Immature natural killer cell (primary cell): Measurements from ENCODE around the gene MEGF9. TPM values are rescaled to one million over a fixed set of nuclear protein-coding genes. Genes with fewer than 3 reads are reported as not detected.

Experiments used
- DNase-seq, 3 donors: peaks; one replicate each; pipeline ENCODE4 v3.0.0; 2022; ENCODE audit warnings: mixed read lengths in 1 of 3
- H3K27ac Mint-ChIP-seq, 6 donors: one replicate each; pipeline ENCODE4 v1.8.0; 2020; ENCODE audit warnings: mixed read lengths in 6 of 6, mild to moderate bottlenecking in 5 of 6, inconsistent platforms in 4 of 6, moderate library complexity in 3 of 6
- H3K27me3 Mint-ChIP-seq, 3 donors: one replicate each; pipeline ENCODE4 v1.8.0; 2020 to 2021; ENCODE audit warnings: low read depth in 3 of 3, mild to moderate bottlenecking in 3 of 3, mixed read lengths in 3 of 3, moderate library complexity in 3 of 3, inconsistent platforms in 1 of 3
- H3K36me3 Mint-ChIP-seq, 3 donors: one replicate each; pipeline ENCODE4 v1.8.0; 2020; ENCODE audit warnings: mixed read lengths in 3 of 3, inconsistent platforms in 2 of 3, mild to moderate bottlenecking in 2 of 3
- H3K4me1 Mint-ChIP-seq, 2 donors: one replicate each; pipeline ENCODE4 v1.8.0; 2020; ENCODE audit warnings: inconsistent platforms in 2 of 2, mild to moderate bottlenecking in 2 of 2, mixed read lengths in 2 of 2, moderate library complexity in 1 of 2
- H3K4me3 Mint-ChIP-seq, 5 donors: one replicate each; pipeline ENCODE4 v1.8.0; 2020; ENCODE audit warnings: mild to moderate bottlenecking in 5 of 5, mixed read lengths in 5 of 5, inconsistent platforms in 3 of 5, moderate library complexity in 3 of 5
- H3K9me3 Mint-ChIP-seq, 6 donors: one replicate each; pipeline ENCODE4 v1.8.0; 2020; ENCODE audit warnings: mild to moderate bottlenecking in 6 of 6, mixed read lengths in 6 of 6, inconsistent platforms in 4 of 6, moderate library complexity in 3 of 6
- polyA plus RNA-seq, 3 donors: library from polyadenylated mRNA; unstranded; fragments of 300-500 nt; fragmentation: Illumina TruSeq; gene quantifications; one replicate each; pipeline ENCODE4 v1.2.3, GENCODE V29; 2021

MEGF9 gene
- polyA plus RNA-seq, 3 donors from 2014 or later: 10.0 to 13.3 (median 11.2) TPM

DNA sequence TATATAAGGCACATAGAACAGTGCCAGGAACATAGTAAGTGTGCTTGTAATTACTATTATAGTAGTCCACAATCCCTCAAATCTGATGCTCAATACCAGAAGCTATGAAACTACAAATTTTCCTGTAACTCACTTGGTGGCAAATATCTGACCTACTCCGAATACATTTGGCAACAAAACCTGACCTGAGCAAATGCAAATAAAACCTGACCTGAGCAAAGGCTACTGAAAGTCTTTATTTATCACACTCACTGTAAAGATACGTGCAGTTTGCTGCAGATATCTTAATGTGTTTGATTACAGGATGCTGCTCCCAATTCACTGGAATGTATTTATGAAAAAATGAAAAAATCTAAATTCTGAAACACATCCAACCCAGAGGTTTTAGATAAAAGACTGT is 7.1 kb downstream of the MEGF9 start:
- Mint-ChIP-seq H3K9me3 (no peaks in the 10 kb centered on the region), H3K27ac (no peak overlapping the region), H3K4me1 (peaks cover 32 to 43% of the 10 kb centered on the region in 2 donors), H3K27me3 (peaks cover 3 to 10% (median 5%) of the 10 kb centered on the region in 3 donors), H3K36me3 (peaks cover 0 to 4% (median 0%) of the 10 kb centered on the region in 3 donors), H3K4me3 (no peak overlapping the region)
- no peak for DNase-seq

DNA sequence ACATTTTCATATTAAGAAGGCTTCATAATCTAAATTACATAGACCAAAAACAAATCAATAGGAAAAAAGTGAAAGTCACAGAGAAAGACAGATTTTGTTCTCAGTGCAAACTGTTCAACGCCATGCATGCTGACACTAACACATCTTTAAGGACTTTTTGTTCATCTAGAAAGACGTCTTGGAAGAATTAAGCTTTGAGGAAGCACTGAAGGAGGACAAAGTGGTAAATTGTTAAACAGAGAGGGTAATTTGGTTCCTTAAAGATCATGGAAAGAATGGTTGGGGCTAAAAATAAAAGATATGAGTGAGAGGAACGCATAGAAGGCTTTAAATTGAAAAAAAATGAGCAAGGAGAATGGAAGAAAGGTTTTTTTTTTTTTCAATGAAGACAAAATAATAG is 9.1 kb downstream of the MEGF9 start:
- Mint-ChIP-seq H3K27ac (no peak overlapping the region), H3K4me3 (no peak overlapping the region)

DNA sequence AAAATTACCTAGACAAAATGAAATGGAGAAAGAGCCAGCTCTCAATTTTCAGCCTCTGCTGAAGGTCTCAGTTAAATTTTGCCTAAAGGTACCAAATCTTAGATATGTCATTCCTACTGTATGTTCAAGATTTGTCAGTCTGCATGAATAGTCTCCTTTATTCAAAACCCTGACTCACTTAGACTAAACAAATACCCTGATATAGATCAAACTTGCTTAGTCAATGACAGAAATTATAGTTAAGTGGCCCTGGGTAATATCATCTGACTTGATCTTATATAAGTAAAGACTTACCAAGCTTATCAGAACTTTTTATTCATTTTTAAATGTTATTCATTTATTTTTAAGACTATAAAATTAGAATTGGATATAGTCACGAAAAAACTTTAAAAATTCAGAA is 12.2 kb downstream of the MEGF9 start:
- Mint-ChIP-seq H3K4me3 (no peak overlapping the region), H3K9me3 (no peaks in the 10 kb centered on the region), H3K4me1 (peaks cover 5 to 10% of the 10 kb centered on the region in 2 donors), H3K27ac (no peak overlapping the region), H3K36me3 (peaks cover 0 to 4% (median 0%) of the 10 kb centered on the region in 3 donors), H3K27me3 (no peaks in the 10 kb centered on the region)
- DNase-seq: no peak

More for the DNA sequence above, 9.1 kb downstream of the MEGF9 start:
- Mint-ChIP-seq H3K9me3 (no peaks in the 10 kb centered on the region), H3K4me1 (peaks cover 12 to 23% of the 10 kb centered on the region in 2 donors), H3K36me3 (peaks cover 0 to 4% (median 0%) of the 10 kb centered on the region in 3 donors), H3K27me3 (peaks cover 3 to 5% (median 3%) of the 10 kb centered on the region in 3 donors)
- no peak for DNase-seq

DNA sequence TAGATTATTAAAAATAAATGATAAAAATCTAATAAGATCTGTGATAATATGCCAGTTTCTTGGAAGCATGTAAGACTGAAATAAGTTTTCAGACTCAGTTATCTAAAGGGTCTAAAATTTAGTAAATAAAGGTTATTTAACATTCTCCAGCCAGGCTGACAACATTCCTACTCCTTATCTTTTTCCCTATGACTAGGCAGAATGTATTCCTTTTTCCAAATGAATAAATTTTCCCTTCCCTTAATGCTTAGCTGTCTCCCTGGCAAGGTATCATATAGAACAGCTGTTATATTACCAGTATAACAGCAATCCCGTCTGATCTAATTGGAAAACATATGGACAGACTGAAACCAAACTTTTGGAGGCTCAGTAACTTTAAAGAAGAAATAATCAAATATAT is 13.0 kb downstream of the MEGF9 start:
- Mint-ChIP-seq H3K27ac (no peak overlapping the region), H3K4me1 (peaks cover 5 to 10% of the 10 kb centered on the region in 2 donors), H3K27me3 (no peaks in the 10 kb centered on the region), H3K4me3 (no peak overlapping the region), H3K36me3 (peaks cover 0 to 4% (median 0%) of the 10 kb centered on the region in 3 donors), H3K9me3 (no peaks in the 10 kb centered on the region)
- DNase-seq: no peak

DNA sequence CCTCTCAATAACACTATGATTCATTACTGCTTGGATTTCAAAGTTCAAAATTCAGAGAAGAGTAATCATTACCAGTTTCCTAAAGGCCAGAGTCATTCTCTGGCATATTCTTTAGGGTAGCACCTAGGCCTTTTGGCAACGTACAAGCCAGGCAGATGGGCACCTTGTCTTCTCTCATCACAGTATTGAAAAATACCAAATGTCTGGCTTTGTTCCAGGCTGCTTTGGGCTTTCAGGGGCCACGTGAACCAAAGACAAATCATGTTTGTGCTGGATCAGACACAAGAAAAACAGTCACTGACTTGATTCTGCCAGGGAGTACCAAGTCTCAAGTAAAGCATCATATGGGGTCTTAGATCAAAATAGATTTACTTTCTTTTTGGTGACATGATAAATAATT is 15.5 kb downstream of the MEGF9 start:
- no peak for DNase-seq
- Mint-ChIP-seq H3K27ac (no peak overlapping the region), H3K27me3 (no peaks in the 10 kb centered on the region), H3K4me3 (no peak overlapping the region), H3K9me3 (no peaks in the 10 kb centered on the region), H3K36me3 (no peaks in the 10 kb centered on the region), H3K4me1 (peaks cover 14% of the 10 kb centered on the region in 2 donors)

DNA sequence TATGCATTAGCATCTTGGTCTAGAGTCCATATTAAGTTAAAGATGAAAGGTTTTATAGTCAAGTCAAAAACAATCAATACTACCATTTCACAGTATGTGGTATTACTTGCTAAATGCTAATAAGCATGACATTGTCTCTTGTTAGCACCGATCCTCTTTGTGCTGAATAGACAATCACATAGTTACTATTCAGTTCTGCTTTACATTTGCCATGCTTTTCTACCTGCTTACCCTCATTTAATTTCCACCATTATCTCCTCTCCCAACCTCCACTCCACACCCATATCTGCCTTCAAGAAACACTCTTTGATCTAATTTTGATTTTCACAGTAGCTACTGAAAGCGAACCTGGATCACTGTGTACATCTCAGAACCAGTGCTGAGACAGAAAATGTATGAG is 16.8 kb downstream of the MEGF9 start:
- Mint-ChIP-seq H3K4me3 (no peak overlapping the region), H3K9me3 (no peaks in the 10 kb centered on the region), H3K36me3 (no peaks in the 10 kb centered on the region), H3K27me3 (peaks cover 0 to 2% (median 0%) of the 10 kb centered on the region in 3 donors), H3K4me1 (peaks cover 26 to 27% of the 10 kb centered on the region in 2 donors), H3K27ac (no peak overlapping the region)
- no peak for DNase-seq

DNA sequence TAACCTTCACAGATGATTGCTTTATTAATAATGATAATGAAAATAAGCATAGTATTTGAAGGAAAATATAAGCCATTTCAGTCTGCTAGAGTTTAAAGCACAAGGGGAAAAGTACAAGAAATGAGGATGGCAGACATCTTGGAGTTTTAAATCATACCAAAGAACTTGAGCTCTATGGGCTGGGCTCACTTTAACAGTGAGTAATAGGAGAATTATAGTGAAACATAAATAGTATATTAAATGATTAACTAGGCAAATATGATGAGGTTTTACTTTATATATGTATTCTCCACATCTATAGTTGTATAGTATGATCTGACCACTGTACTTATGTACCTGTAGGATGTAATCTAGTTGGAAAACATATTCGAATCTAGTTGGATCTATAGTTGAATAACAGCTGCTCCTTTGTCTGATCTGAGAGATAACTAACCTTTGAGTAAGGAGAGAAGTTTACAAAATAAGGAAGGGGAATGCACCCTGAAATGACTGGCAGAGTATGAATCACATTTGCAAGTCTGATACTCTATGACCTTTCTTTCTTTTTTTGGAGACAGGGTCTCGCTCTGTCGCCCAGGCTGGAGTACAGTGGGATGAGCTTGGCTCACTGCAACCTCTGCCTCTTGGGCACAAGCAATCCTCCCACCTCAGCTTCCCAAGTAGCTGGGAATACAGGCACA is 17.6 kb downstream of the MEGF9 start:
- Mint-ChIP-seq H3K4me1 (peaks cover 27 to 34% of the 10 kb centered on the region in 2 donors), H3K4me3 (no peak overlapping the region), H3K27ac (no peak overlapping the region)

DNA sequence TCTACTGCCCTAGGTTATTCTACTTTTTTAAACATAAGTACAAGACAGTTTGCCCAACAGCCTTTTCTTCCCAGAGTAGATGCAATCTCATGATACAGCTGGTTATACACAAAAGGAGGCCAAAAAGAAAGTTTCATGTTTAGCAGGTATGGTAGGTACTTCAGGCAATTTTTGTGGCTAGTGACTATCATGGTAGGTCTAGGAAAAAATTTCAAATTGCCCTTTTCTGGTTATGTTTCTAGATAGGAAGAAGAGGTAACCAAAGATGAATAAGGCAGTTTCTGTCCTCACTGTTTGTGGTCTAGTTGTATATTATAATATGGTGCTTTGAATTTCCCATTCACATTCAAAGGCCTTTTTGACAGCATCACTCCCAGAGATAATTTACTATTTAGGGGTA is 19.7 kb downstream of the MEGF9 start:
- H3K27me3 Mint-ChIP-seq: peaks cover 0 to 2% (median 0%) of the 10 kb centered on the region in 3 donors
- H3K27ac Mint-ChIP-seq: peak overlapping the region in 1 of 6 donors; percentile 10
- no peak for DNase-seq
- H3K36me3 Mint-ChIP-seq: no peaks in the 10 kb centered on the region
- H3K4me1 Mint-ChIP-seq: peaks cover 27 to 34% of the 10 kb centered on the region in 2 donors
- H3K9me3 Mint-ChIP-seq: no peaks in the 10 kb centered on the region
- no peak overlapping the region for H3K4me3 Mint-ChIP-seq

More for the DNA sequence above, 17.6 kb downstream of the MEGF9 start:
- peaks cover 0 to 2% (median 0%) of the 10 kb centered on the region in 3 donors for H3K27me3 Mint-ChIP-seq
- H3K36me3 Mint-ChIP-seq: no peaks in the 10 kb centered on the region
- H3K9me3 Mint-ChIP-seq: no peaks in the 10 kb centered on the region
- DNase-seq: no peak

DNA sequence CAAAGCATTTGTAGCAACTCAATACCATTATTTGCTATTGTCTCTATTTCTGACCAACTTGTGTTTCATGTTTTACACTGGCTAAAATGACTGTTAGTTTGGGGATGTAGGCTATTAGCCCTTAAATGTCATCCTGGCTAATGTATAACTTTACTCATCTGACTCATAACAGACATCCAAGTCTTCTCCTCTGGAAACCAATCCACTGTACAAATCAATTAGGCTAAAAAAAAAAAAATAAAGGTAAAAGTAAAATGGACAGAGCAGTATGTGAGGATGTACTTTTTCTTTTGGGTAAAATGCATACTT is 20.6 kb downstream of the MEGF9 start:
- Mint-ChIP-seq H3K4me3 (no peak overlapping the region), H3K4me1 (peaks cover 27 to 34% of the 10 kb centered on the region in 2 donors), H3K36me3 (no peaks in the 10 kb centered on the region), H3K27ac (peak overlapping the region in 2 of 6 donors; percentile 7), H3K27me3 (peaks cover 0 to 2% (median 0%) of the 10 kb centered on the region in 3 donors), H3K9me3 (no peaks in the 10 kb centered on the region)
- no peak for DNase-seq

DNA sequence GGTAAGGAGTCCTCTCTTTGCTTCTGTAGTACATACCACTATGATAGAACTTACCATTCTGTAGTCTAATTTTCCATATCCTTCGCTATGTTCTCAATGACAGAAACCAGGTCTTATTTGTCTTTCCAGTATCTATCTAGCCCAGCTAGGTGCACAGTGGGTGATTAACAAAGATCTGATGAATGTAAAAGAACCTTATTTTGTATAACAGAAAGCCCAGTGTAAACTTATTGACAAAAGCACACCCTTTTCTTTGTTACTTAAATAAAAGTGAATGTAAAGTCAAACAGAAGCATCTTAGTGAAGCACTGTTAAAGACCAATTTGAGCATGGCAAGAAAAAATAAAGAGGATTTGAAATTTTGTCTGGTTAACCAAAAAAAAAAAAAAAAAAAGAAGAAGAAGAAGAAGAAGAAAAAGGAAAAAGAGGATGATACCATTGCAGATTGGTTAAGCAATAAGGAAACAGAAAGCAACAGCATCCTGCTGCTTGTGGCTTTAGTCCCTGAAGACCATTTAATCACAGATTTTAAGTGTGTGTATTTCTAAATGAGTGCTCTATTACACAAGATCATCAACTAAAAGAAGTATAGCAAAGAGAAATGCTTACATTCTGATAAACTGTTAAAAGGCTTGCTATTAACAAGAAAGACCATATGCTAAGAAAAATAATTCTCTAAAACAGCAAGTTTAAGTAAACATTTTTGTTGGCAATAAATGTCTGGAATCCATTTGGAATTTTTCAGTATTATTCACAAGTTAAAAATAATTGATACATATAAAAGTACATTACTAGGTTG is 21.2 kb downstream of the MEGF9 start:
- Mint-ChIP-seq H3K27me3 (peaks cover 0 to 2% (median 0%) of the 10 kb centered on the region in 3 donors), H3K4me1 (peaks cover 27 to 34% of the 10 kb centered on the region in 2 donors), H3K36me3 (no peaks in the 10 kb centered on the region), H3K4me3 (peak overlapping the region in 2 of 5 donors; percentile 4 to 51), H3K9me3 (no peaks in the 10 kb centered on the region), H3K27ac (peak overlapping the region in 4 of 6 donors; percentile 10 to 37 (median 20))
- no peak for DNase-seq

DNA sequence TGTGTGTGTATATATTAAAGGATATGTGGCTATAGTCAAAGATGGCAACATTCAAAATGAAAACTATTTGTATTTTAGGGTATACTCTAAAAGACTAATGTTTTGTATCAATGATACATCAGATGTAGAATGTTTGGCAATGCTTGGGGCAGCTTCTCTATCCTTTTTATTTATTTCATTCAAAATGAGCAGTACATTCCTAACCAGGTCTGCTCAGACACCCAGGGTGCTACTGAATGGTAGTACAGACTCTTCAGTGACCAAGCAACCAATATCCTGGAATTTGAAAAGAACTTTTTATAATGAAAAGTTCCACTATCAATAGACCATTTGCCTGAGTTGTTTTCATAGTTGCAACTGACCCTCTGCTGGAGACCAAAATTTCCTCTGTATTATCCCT is 23.9 kb downstream of the MEGF9 start:
- Mint-ChIP-seq H3K4me1 (peaks cover 25 to 34% of the 10 kb centered on the region in 2 donors), H3K4me3 (no peak overlapping the region), H3K9me3 (no peaks in the 10 kb centered on the region), H3K36me3 (peaks cover 0 to 3% (median 3%) of the 10 kb centered on the region in 3 donors), H3K27me3 (peaks cover 0 to 2% (median 0%) of the 10 kb centered on the region in 3 donors), H3K27ac (no peak overlapping the region)
- no peak for DNase-seq

DNA sequence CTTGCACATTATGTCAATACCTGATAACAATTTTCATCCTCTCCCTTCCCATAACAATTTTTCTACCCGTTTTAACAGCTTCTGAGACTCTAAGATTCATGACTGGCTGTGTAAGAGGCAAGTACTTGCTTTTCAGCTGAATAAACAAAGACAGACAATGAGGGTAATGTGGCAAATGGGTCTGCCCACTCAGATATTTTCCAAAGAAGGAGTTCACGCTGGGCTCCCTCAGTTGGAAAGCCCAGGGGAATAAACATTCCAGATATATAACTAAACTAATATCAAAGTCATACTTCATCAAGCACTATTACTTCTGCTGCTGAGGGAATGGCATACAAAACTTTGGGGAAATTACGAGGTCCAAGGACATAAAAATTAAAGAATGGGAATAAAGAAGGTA is 24.4 kb downstream of the MEGF9 start:
- Mint-ChIP-seq H3K27me3 (peaks cover 0 to 2% (median 0%) of the 10 kb centered on the region in 3 donors), H3K9me3 (no peaks in the 10 kb centered on the region), H3K36me3 (peaks cover 0 to 3% (median 3%) of the 10 kb centered on the region in 3 donors), H3K4me1 (peaks cover 25 to 31% of the 10 kb centered on the region in 2 donors), H3K4me3 (no peak overlapping the region), H3K27ac (no peak overlapping the region)
- no peak for DNase-seq

DNA sequence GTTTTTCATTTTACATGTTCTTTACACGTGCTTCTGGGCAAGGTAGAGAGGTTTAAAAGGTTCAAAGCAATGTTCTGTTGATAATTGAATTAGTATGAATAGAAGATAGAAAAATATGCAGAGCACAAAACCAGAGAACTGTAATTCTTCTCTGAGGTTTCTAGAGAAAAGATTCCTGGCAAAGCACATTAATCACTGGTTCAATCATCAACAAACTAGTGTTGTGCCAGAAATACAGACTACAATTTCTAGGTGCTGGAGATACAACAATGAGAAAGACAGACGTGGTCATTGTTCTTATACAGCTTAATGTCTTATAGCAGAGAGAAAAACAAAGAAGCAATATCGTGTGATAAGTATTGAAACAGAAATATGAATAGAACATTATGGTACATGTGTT is 25.5 kb downstream of the MEGF9 start:
- peaks cover 0 to 3% (median 3%) of the 10 kb centered on the region in 3 donors for H3K36me3 Mint-ChIP-seq
- H3K4me1 Mint-ChIP-seq: peaks cover 20 to 29% of the 10 kb centered on the region in 2 donors
- no peaks in the 10 kb centered on the region for H3K9me3 Mint-ChIP-seq
- no peak overlapping the region for H3K27ac Mint-ChIP-seq
- no peak for DNase-seq
- H3K27me3 Mint-ChIP-seq: peaks cover 0 to 2% (median 0%) of the 10 kb centered on the region in 3 donors
- no peak overlapping the region for H3K4me3 Mint-ChIP-seq

DNA sequence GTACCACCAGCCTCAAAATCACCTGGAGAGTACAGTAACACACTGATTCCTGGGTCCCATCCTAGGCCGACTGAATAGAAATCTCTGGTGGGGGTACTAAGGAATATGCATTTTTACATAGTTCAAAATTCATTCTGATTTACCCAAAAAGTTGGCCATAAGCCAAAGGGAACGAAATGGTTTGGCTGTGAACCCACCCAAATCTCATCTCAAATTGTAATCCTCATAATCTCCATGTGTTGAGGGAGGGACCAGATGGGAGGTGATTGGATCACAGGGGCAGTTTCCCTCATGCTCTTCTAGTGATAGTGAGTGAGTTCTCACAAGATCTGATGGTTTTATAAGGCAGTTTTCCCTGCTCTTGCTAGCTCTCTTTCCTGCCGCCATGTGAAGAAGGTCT is 31.1 kb downstream of the MEGF9 start:
- Mint-ChIP-seq H3K4me1 (peaks cover 12 to 36% of the 10 kb centered on the region in 2 donors), H3K9me3 (no peaks in the 10 kb centered on the region), H3K4me3 (no peak overlapping the region), H3K27me3 (no peaks in the 10 kb centered on the region), H3K27ac (no peak overlapping the region), H3K36me3 (peaks cover 0 to 6% (median 3%) of the 10 kb centered on the region in 3 donors)
- no peak for DNase-seq
